Activated T-cell treated with anti-CD3 and anti-CD28 coated beads, Interleukin-2, amount 50 U/mL, for 48 hours (primary cell): Measurements from ENCODE around the gene CA10.

ENCODE experiments used
- DNase-seq, 2 experiments: peaks; one replicate each; pipeline ENCODE4 v3.0.0-alpha.2; 2020

Gene CA10

GRCh38 chr17:51855806-51856205 is 302.7 kb downstream of the CA10 start:
- no peak for DNase-seq

GRCh38 chr17:51853857-51854256 is 304.7 kb downstream of the CA10 start:
- no peak for DNase-seq

DNA sequence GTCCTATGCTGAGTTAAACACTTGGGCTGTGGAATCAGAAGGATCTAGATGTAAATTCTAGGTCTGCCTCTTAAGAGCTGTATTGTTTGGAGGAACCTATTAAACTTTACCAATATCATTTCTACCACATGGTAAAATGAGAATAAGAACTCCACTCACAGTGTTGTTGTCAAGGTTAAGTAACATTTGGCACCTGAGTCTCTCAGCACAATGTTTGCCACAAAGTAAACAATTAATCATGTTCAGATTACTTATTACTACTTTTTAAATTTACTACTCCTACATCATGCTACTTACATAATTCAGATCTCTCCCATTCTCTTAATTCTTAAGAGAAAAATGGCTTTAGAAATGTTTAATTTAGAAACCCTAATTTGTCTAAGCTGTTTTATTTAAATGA is 305.9 kb downstream of the CA10 start:
- DNase-seq: no peak

GRCh38 chr17:51850201-51850600 is 308.3 kb downstream of the CA10 start:
- DNase-seq: no peak

GRCh38 chr17:51848451-51848850 is 310.1 kb downstream of the CA10 start:
- DNase-seq: no peak

GRCh38 chr17:51846566-51846965 is 311.9 kb downstream of the CA10 start:
- no peak for DNase-seq

DNA sequence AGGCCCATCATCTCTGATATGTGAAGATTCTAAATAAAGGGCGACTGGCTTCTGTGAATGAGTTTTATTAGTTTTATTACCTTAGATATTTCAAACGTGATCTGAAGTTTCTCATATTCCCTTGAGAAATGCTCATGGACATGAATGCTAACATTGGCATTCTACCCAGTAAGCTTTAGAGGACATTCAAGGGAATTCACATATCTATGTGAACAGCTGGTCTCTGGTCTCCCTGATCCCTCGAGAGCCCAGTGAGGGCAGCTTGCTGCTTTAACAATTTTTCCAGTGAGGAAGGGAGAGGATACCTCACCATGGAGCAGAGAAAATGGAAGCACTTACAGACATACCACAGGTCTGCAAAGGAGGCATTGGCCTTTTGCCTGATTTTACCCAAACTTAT is 312.7 kb downstream of the CA10 start:
- DNase-seq: no peak

DNA sequence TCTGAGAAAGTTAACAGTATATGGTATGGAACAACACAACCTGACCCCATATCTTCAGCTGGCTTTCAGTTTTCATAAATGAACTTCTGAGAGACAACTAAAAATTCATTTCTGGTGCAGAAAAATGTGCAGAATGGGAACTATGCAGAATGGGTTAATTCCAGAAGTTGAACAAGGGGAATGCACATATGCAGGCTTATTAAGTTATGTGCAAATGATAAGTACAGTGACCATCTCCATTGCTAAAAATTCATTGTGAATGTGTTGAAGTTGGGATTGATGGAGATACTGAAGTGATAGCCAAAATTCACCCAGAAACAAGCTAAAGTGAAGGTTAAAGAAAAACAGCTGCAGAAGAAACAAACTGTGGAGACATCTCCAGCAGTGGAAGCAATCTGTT is 315.8 kb downstream of the CA10 start:
- DNase-seq: no peak

DNA sequence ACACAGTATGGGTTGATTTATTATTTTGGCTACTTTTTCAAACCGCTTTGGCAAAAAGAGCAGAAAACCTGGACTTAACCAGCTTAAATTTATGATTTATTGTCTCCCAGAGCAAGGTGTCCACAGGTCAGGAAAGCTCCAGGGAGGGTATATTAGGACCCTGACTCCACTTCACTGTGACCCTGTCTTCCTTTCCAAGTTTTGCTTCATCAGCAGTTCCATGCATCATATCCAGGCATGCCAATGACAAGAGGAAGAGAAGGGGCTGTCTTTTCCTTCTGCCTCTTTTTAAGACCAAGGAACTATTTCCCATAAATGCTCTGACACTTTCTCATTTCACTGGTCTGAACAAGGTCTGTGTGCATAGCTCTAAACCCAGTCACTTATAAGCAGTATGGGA is 316.8 kb downstream of the CA10 start:
- no peak for DNase-seq

DNA sequence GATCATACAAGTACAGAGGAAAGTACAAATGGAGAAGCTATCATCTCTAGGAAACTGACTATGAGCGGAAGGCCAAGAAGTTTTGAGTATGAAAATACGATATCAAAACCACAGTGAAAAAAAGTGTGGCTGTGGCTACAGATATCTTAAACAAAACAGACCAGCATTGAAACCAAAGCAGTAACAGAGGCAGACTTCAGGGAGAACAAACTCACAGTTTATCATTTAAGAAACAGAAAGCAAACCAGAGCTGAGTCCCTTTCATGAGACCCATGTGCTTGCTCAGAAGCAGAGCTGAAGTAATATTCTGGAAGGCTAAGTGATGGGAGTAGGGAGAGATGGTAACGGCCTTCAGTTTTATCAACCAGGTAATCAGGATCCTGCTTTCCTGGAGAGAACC is 317.8 kb downstream of the CA10 start:
- no peak for DNase-seq

DNA sequence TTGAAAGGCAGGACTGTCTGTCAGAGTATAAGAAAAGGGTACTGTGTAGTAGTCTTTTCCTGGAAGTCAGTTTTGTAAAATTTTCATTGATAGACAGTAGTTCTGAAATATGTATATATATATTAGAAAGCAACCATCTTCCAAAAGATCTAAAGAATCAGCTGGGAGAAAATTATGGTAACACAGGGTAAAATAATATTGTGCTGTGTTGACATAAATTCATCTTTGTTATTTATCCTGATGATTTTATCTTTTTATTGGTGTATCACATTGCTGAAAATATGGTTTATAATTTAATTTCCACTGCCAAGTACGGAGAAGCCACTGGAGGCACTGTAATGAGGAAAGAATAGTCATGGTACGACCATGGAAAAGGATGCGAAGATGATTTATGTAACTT is 324.9 kb downstream of the CA10 start:
- DNase-seq: no peak

DNA sequence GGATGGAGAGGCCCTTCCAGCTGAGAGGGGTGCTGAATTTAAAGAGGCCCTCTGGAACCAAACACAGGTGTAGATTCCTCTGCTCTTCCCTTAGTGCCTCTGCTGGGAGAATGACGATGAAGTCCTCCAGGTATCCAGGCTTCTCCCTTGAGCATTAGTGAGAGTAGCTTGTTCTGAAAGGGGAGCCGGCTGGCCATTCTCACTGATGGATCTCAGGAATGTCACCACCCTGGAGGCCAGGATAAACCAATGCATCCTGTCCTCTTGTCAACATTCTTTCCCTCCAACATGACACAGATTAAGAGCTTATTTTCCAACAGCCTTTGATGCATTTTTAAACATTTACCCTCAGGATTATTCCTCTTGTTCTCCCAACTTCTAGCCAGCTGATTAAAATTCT is 325.5 kb downstream of the CA10 start:
- no peak for DNase-seq

- no peak for DNase-seq
Observed at GRCh38 chr17:51830886-51831285, 327.6 kb downstream of the CA10 start.

- DNase-seq: no peak
Observed at GRCh38 chr17:51830451-51830850, 328.1 kb downstream of the CA10 start.

- DNase-seq: no peak
Observed at GRCh38 chr17:51828901-51829300, 329.6 kb downstream of the CA10 start.

DNA sequence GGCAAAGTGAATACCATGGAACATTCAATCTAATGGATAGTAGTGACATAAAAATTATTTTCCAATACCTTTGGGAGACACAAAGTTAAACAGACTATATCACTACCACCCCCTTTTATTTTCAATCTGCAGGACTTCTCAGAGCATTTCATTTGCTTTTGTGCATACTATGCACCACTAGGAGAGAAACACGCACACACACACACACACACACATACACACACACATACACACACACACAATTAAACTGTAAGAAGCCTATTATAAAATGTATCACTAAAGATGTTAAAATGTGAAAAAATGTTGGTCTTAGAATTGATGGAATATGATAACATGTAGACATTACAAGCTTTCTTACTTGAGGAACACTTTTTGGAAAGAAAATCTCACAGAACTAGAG is 331.4 kb downstream of the CA10 start:
- DNase-seq: no peak

- no peak for DNase-seq
Observed at GRCh38 chr17:51820766-51821165, 337.7 kb downstream of the CA10 start.

DNA sequence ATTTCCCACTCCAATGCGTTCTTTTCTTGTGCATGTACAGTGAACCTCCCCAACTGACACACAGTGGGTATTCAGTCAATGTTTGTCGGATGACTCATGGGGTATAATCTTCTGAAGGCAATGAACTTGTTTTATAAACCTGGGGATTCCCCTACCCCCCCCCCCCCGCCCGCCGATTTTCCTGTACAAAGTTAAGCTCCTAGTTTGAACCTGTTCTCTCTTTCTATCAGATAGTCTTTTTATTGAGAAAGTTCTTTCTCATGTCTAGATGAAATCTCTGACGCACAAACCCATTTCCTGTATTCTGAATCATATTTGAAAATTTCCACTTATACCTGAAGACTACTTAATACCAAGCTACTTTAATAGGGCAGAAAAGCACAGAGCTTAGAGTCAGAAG is 338.3 kb downstream of the CA10 start:
- peak in 1 of 2 experiments; percentile 21 for DNase-seq

DNA sequence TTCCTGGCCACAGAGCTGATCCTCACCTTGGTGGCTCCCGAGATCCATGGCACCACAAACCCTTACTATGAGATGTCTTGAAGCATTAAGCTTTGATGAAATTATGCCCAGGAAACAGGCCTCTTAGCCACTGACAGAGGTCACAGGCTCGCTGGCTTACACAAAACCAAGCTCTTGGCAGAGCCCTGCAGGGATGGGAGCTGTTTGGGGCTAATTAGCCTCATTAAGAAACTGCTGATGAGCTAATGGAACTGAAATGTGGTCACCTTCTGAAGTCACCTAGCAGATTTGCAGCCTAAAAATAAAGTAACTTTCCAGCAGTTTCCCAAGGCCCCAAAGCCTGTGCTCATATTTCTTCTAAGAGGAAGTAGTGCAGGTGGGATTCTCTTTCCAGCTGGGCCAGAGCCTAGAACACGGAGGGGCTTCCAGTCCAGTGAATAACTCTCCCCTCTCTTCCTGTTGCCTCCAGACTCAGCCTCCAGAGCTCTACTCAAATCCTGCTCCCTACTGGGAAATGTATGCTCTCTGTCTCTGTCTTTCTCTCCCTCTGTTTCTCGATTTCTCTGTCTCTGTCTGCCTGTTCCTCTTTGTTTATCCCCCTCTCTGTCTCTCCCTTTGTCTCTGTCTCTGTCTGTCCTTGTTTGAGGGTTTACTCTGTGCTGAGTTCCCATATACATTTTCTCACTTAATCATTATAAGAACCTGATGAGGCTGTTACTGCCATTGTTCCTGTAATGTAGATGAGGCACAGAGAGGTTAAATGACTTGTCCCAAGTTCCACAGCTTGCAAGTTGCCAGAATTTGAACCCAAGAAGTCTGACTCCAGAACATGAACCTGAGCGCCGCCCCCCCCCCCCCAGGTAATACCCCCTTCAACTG is 338.9 kb downstream of the CA10 start:
- DNase-seq: no peak

DNA sequence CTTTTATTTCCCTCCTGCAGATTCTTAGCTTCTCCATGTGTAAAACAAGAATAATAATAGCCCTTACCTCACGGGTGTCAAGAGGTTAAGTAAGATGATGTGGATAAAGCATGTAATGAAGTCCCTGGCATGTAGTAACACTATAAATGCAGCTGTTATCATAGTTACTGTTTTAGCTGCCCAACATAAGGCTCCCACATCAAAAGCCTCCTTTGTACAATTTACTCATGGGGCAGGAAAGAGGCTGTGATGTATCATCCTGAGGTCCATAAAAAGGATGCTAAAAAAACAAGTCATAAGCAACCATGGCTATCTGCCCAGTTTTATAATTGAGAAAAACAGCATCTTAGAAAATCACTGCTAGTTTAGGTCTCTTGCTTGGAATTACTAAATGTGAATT is 339.7 kb downstream of the CA10 start:
- DNase-seq: no peak

GRCh38 chr17:51817955-51818354 is 340.6 kb downstream of the CA10 start:
- DNase-seq: no peak

GRCh38 chr17:51817117-51817516 is 341.4 kb downstream of the CA10 start:
- no peak for DNase-seq

GRCh38 chr17:51815097-51815496 is 343.4 kb downstream of the CA10 start:
- no peak for DNase-seq

GRCh38 chr17:51814521-51814920 is 344.0 kb downstream of the CA10 start:
- DNase-seq: no peak

GRCh38 chr17:51813784-51814174 is 344.7 kb downstream of the CA10 start:
- no peak for DNase-seq
